OCI-LY3 (cell line): ENCODE data around the gene SMAD3.

Experiments used
- CTCF ChIP-seq: fragments of 200-600, 300-600 bp; sonication (generic); IDR thresholded peaks from 2 replicates; pipeline ENCODE4 v1.5.1; 2014; ENCODE audit warnings: antibody characterized with exemption, low read length, low read depth
- EZH2phosphoT487 ChIP-seq: fragments of 200-600 bp; shearing (Covaris generic); IDR thresholded peaks from 2 replicates; pipeline ENCODE4 v1.6.1; 2018; ENCODE audit warnings: antibody characterized with exemption, mixed run types, low read depth

- TF ChIP-seq CTCF (no peak), EZH2phosphoT487 (no peak)
Observed at GRCh38 chr15:67164401-67164791, 99.0 kb downstream of the SMAD3 start.
